Activated T-helper 1 cell treated with Interleukin-2 at 50 U/mL for 16 hours (primary cell): ENCODE data around the gene KRT2.

Experiments used
- DNase-seq: peaks from one replicate; pipeline ENCODE4 v3.0.0-alpha.2; 2020; ENCODE audit warnings: low read depth

Gene KRT2

DNA sequence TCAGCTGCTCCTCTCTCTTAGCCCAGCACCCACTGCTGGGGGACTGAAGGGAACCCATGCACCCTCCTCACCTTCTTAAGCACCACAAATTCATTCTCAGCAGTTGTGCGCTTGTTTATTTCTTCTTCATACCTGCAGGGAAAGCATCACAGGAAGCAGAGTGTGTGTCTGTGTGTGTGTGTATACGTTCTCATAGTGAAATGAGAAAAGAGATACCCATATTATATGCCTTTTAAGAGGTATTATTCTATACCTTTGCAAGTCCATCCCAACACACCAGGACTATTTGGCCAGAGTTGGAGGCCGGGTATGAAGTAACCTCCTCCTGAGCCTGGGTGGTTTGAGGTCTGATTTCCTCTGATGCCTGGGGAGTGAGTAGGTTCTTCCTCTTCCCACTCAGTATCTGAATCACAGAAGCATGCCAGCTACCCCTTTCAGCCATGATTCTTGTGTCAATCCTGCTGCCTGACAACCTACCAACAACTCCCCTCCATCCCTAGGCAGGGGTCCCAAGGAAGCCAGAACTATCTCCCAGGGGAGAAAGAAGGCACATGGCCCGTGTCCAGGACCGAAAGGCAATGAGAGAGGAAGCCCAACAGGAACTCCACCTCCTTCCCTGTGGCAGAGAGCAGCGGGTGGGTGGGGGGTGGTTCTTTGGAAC is 36.7 kb downstream of the KRT2 start:
- DNase-seq: no peak

DNA sequence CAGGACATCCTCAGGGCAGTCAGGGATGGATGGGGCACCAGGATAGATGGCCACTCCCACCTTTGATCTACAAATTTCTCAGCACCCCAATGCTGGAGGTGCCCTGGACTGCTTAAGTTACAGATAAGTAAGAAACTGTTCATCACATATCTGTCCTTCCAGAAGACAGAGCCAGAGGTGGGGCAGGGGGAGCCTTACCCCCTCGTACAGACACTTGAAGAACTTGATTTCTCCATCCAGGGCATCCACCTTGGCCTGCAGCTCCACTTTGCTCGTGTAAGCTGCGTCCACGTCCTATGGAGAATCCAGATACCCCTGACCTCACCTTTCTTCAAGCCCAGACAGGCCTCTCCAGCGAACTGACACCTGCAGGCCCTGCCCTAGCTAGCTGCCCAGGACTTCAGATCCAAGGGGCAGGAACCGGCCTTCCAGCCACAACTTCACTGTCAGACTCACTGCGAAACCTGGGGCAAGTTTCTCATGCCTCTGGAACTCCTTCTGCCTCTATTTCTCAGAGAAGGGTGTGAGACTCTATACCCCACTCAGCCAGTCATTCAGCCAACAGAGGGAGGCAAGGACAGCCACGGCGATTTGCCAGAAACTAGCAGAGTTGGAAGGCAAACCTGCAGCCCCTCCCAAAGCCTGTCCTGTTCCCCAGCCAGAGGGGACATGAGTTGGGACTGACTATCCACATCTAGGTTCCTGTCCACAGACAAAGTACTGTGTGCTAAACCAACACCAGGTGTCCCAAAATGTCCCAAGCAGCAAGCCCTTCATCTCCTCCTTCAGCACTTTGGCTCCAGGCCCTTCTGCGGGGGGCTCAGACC is 37.4 kb downstream of the KRT2 start:
- no peak for DNase-seq

DNA sequence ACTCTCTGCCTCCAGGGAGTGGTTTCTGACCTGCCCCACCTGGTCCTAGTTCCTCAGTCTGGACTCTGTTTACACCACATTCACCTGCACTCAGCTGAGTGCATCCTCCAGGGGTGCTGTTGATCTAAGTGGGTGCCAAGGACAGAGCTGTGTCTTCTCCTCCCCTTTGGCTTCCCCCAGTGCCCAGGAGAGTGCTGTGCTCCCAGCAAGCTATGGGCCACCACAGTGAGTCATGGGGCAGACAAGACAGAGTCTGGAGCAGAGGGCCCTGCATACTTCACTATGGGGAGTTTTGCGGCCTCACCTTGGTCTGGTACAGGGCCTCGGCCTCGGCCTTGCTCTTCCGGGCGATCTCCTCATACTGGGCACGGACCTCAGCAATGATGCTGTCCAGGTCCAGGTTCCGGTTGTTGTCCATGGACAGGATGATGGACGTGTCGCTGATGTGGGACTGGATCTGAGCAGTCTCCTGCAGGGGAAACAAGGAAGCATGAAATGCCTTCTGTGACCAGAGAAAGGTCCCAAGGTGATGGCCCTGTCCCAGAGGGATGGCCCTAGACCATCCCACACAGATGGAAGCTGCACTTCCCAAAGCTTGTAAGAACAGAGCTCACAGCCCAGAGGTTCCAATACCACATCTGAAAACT is 38.5 kb downstream of the KRT2 start:
- DNase-seq: no peak

DNA sequence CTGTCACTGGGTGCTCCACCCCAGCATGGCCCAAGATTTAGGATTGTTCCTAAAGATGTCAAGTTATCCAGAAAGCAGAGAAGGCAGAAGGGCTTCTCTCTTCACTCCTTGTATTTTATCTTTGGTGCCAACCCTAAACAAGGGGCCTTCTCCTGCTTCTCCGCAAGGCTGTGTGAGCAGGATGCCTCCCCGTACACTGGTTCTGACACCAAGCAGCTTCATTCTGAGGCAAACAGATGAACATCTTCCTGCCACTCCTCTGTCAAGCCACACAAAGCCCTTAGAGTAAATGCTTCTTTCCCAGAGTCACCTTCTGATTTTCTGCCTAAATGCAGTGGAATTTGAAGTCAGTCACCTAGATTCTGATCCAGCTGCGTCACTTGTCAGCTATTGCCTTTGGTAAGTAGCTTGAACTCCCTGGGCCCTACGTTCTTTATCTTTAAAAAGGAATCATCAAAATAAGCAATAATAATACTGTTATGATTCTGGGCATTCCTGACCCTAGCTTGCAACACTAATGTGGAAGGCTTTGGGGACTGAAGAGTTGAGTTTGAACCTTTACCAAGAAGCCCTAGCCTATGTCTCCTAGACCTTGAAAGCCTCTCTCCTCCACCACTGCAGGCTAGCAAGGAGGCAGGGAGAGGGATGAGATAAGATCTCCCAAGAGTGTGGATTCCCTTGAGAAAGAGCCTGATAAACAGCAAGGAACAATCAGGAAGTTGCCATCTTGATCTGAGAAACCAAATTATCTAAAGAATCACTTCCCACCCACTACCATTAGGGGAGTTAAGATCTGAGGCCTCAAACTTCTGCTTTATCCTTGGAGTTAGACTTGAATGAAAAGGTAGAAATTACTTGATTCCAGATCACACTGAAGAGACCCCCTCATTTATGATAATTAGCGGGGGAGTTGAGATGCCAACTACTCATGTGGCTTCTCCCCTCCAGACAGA is 39.3 kb downstream of the KRT2 start:
- DNase-seq: no peak

DNA sequence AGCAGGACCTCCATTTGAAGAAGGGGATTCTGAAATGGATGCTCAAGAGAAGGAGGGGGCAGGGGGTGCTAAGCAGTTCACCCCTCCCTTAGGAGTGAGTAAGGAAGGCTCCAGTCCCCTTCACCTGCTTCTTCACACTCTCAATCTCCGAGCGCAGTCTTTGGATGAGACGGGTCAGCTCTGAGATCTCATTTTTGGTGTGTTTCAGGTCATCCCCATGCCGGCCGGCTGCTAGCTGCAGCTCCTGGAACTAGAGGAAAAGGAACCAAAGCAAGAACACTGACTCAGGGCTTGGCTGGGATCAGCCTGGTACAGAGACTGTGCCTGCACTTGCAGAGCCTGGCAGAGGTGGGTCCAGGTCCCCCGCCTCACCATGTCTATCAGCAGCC is 40.9 kb downstream of the KRT2 start:
- no peak for DNase-seq

DNA sequence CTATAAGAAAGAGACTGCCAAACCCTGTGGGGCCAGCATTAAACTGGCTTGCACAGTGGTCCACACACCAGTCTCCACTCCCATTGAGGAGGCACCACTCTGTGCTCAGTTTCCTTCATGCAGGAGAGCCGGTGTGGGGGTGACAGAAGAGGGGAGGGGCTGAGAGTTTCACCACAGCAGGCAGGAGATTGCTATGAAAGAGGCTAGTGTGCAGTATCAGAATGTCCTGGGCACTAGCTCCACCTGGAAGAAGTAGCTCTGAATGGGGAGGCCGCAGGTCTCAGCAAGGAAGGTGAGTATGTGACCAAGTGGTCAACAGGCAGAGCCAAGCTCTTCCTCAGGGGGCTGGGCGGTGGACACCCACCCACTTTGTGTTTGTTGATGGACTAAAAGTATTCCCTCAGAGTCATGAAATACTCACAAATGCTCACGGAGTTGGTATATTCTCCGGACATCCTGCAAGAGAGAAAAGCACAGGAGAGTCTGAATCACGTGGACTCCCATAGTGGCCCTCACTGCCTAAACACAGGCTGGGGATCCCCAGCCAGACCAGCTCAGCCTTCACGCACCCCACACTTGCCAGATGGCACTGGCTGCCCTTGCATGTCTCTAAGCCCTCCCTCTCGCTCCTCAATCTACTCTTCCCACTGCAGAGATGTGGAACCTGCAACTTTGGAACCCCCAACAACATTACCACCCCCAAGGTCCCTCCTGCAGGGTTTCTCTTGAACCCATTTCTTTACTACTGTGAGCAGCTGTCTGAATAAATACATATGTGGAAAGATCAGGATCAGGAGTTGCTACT is 43.0 kb downstream of the KRT2 start:
- no peak for DNase-seq

DNA sequence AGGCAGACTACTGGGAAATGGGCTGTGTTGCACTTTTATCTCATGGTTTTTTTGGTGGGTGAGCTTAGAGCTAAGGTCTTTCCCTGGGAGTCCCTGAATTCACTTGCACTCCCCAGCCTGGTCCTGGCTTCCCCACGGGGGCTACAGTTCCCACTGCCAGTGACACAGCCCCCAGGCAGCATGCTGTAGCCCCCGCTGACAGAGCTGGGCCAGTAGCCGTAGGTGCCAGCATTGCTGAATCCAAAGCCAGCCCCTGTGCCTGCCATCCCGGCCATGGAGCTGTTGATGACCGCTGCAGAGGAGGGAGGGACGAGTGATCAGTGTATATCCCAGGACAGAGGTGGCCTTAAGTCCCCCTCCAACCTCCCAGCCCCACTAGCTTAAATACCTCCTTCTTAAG is 43.9 kb downstream of the KRT2 start:
- DNase-seq: no peak

DNA sequence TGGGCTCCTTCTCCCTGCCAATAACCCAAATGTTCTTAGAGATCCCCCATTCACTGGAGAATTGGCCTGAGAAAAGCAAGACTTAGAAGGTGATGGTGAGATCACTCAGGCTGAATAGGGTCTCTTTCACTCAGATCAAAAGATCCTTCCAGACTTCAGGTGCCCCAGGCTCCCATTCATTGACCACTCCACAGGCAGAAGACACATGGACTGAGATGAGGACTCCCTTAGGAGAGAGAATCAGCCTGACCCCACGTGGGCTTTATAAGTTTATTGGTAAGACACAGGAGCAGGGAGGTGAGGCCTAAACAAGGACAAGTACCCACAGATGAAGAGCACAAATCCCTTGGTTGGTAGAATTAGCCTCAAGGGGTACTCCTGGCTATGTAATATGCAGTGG is 44.7 kb downstream of the KRT2 start:
- DNase-seq: no peak

DNA sequence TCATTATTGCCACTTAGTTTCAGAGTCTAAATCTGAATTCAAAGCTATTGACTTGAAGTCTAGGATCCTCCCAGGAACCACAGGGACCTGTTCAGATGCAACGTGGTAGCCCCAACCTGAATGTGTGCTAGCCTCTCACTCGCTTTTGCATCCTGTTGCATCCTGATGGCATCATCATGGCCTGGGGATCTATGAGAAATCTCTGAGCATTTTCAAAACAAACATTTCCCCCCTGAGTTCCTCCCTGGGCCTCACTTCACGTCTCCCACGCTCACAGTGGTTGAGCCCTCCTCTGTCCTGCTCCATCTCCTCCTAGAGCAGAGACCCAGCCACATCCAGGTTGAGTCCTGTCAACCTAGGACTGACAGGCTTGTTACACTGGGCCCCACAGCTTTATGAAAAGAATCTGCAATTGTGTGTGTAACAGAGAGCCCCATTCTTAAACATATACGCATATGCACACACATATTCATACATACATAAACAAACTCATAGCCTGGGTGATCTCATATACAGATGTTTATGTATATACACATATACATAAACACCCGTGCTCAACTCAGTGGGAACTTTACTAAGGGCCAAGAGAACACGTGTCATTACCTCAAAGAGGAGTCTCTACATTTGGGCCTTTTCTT is 45.3 kb downstream of the KRT2 start:
- no peak for DNase-seq

DNA sequence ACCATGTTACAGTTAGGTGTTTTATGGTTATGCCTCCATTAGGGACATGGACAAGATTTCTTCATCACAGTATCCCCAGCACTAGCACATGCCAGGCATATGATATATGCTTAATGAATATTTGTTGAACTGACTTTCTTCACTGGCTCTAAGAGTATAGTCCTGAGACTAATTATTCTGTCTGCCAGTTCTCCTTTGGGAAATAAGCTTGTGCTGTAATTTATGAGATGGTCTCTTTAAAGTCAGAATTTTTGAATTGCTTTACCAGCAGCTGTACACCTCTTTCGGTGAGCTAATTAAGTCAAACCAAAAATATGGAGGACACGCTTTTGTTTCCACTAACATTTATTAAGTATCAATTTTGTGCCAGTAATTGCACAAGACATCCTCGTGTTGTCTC is 45.9 kb downstream of the KRT2 start:
- no peak for DNase-seq

DNA sequence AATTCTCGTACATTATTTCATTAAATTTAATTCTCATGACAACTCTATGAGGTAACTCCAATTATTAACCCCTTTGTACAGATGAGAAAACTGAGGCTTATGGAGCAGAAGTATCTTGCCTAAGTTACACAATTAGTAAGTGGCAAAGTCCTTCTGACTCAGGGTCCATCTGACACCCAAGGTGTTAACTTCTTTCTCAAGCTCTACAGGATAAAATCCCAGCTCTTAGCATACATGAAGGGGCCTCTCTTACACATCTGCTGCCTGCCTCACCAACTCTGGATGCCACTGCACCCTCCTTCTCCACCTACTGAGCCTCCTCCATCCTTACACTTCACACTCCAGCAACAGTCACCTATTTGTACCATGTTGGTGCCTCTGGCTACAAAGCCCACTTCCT is 46.5 kb downstream of the KRT2 start:
- no peak for DNase-seq

DNA sequence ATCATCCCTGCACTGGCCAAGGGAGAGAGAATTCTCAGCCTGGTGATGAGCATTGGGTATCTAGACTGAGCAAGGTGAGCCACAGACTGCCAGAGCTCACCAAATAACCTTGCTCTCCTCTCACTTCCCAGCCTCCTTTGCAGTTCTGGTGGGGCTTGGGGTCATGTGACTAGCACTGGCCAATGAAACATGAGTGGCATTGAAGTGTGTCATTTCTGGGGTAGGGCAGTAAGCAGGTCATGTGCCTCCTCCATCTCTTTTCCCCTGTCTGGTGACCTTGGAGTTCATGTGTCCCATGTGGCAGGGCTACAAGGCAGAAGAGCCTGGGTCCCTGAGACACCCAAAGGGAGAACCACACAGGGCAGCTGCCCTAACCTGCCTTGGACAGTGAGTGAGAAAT is 47.2 kb downstream of the KRT2 start:
- no peak for DNase-seq

DNA sequence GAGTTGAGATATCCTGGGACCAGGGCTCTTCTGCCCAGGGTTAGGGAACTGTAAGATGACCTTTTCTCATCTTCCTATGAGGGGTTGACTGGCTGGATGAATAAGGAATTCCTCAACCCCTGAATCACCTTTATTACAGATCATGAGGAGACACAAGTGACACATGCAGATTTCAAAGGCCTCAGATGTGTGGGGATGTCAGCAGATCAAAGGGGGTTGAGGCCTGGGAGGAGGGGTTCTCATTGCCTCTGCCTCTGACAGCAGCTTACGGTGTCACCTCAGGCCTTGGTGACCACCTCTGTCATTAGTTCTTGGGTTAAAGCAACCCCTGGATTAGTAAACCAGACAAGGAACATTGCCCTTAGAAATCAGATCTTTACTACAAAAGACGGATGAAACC is 48.7 kb downstream of the KRT2 start:
- no peak for DNase-seq

DNA sequence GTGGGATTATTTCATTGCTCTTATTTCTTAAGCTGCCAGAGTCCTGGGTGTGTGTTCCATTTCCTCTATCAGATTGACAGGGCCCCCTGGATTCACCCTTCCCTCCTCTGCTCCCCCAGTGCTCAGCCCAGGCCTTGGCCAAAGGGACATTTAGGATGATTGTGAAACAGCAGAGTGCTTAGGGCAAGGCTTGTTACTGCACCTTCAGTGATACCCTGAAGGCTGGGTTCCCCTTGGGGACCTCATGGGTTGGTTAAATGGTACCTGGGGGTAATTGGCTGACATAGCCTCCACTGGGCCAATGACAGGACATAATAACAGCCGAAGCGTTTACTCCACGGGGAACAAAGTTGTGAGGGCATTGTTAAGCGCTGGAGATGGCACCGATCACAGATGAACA is 49.5 kb downstream of the KRT2 start:
- DNase-seq: no peak

DNA sequence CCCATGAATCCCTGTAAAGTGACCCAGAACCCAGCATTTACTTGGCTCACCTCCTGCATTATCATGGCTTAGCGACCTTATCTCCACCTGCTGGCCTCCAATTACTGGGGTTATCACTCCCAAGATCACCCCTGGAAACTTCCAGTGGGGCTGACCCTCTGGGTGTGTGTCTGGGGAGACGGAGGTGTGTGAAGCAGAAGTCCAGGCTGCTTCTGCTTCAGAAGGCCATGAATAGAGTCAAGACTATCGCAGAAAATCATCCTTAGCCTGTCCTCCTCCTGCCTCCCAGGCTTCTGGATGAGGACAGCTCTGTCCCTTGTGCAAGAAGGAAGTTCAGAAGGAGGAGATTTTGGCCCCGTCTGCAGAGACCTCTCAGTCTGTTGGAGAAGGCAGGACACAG is 50.3 kb downstream of the KRT2 start:
- DNase-seq: no peak

DNA sequence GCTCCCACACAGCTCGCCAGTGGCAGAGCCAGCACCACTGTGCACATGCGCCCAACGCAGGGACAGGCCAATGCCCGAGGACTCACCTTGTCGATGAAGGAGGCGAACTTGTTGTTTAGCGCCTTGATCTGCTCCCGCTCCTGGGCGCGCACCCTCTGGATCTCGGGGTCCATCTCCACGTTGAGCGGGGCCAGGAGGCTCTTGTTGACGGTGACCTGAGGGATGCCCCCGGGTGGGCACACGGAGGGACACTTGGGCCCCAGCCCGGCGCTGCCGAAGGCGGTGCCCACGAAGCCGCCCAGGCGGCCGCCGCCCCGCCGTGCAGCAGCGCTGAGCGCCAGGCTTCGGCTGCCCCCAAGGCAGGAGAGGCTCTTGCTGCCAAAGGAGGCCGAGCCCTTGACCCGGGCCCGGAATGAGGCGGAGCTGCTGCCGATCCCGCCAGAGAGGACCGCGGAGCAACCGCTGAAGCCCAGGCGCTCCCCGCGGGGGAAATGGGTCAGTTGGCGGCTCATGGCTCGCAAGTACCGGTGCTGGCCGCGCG is 51.0 kb downstream of the KRT2 start, which contains the start of gene KRT72:
Gene KRT72 (minus strand): TSS at position 523 of the 541 bp plus-strand sequence. CDS start 11 bp downstream, at position 512.
- no peak for DNase-seq

DNA sequence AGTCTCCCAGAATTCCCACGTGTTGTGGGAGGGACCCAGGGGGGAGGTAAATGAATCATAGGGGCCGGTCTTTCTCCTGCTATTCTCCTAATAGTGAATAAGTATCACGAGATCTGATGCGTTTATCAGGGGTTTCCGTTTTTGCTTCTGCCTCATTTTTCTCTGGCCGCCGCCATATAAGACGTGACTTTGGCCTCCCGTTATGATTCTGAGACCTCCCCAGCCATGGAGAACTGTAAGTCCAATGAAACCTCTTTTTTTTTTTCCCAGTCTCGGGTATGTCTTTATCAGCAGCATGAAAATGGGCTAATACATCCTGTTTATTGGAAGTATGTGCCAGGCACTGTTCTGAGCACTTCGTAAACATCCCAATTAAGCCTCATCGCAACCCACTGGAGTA is 51.5 kb downstream of the KRT2 start:
- no peak for DNase-seq

DNA sequence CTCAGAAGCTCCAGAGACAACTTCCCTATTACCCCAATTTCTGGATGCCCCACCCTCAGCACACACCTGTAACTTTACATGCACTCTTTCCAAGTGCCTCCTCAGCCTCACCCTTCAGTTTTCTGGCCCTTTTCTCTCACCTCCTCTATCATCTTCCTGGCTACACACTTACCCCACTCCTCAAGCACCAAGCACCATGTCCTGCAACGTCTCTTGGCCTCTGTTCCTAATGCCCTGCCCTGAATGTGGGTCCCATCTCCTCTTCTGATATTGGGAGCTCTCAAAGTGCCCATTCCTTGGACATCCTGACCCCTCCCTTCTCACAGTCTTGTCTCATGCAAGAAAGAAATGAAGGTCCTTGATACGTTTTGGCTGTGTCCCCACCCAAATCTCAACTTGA is 51.9 kb downstream of the KRT2 start:
- no peak for DNase-seq

DNA sequence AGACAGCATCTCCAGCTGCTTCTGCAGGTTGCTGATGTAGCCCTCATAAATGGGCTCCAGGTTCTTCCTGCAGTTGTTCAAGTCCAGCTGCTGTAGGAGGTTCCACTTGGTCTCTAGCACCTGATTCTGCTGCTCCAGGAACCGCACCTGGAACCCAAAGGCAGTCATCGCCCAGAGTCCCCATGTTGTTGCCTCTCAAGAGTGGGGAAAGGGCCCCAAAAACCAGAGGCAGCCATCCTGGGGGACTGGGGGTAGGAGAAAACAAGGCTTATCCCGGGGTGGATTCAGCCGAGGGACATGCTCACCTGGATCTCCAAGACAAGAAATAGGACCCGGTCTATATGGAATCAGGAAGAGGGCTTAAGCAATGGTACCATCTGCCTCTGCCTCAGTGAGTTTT is 53.0 kb downstream of the KRT2 start:
- DNase-seq: no peak
